CD8-positive, alpha-beta memory T cell (primary cell): Measurements from ENCODE around the gene ZBTB8B. TPM values are rescaled to one million over a fixed set of nuclear protein-coding genes. Genes with fewer than 3 reads are reported as not detected.

ENCODE experiments used
- CTCF ChIA-PET: fragments of 350-600 bp; sonication (Branson Sonifier 250); formaldehyde crosslinking; loops from one replicate; lab custom pipeline; 2021; ENCODE audit warnings: antibody characterized with exemption; lab: Charles Lee
- POLR2A ChIA-PET: fragments of 350-600 bp; sonication (Branson Sonifier 250); formaldehyde crosslinking; loops from one replicate; lab custom pipeline; 2021; ENCODE audit warnings: antibody characterized with exemption; lab: Charles Lee
- DNase-seq, 5 donors: peaks; one replicate each; pipeline versions ENCODE4 v3.0.0 to v3.0.0-alpha.2; 2020 to 2022; ENCODE audit warnings: mixed read lengths in 1 of 5
- H3K27ac ChIP-seq: one replicate; pipeline ENCODE4 v1.7.0; 2013; ENCODE audit warnings: low read depth, mild to moderate bottlenecking, low read length, moderate library complexity
- H3K27me3 ChIP-seq: 2 replicates; pipeline ENCODE4 v1.7.0; 2013; ENCODE audit warnings: low read length, mild to moderate bottlenecking; ENCODE audit not compliant: insufficient read depth, poor library complexity, severe bottlenecking
- H3K36me3 ChIP-seq: 2 replicates; pipeline ENCODE4 v1.7.0; 2013; ENCODE audit warnings: mild to moderate bottlenecking, low read length, moderate library complexity; ENCODE audit not compliant: insufficient read depth
- H3K4me1 ChIP-seq: 2 replicates; pipeline ENCODE4 v1.7.0; 2013; ENCODE audit warnings: mild to moderate bottlenecking, low read length, moderate library complexity; ENCODE audit not compliant: insufficient read depth
- H3K4me3 ChIP-seq: 2 replicates; pipeline ENCODE4 v1.7.0; 2013; ENCODE audit warnings: mild to moderate bottlenecking, low read length
- H3K9me3 ChIP-seq: 2 replicates; pipeline ENCODE4 v1.7.0; 2013; ENCODE audit warnings: mild to moderate bottlenecking, low read length
- H3K27ac Mint-ChIP-seq, 8 donors: one replicate each; pipeline ENCODE4 v1.8.0; 2020 to 2021; ENCODE audit warnings: mixed read lengths in 8 of 8, mild to moderate bottlenecking in 6 of 8, inconsistent platforms in 3 of 8, moderate library complexity in 3 of 8
- H3K27me3 Mint-ChIP-seq, 2 donors: one replicate each; pipeline ENCODE4 v1.8.0; 2020 to 2021; ENCODE audit warnings: mixed read lengths in 2 of 2, mild to moderate bottlenecking in 1 of 2, moderate library complexity in 1 of 2
- H3K36me3 Mint-ChIP-seq, 3 donors: one replicate each; pipeline ENCODE4 v1.8.0; 2020 to 2021; ENCODE audit warnings: mixed read lengths in 3 of 3, inconsistent platforms in 1 of 3, mild to moderate bottlenecking in 1 of 3
- H3K4me1 Mint-ChIP-seq, 3 donors: one replicate each; pipeline ENCODE4 v1.8.0; 2020 to 2021; ENCODE audit warnings: mixed read lengths in 3 of 3, inconsistent platforms in 1 of 3, mild to moderate bottlenecking in 1 of 3
- H3K4me3 Mint-ChIP-seq, 7 donors: one replicate each; pipeline ENCODE4 v1.8.0; 2020 to 2021; ENCODE audit warnings: mixed read lengths in 7 of 7, mild to moderate bottlenecking in 6 of 7, moderate library complexity in 4 of 7, inconsistent platforms in 2 of 7
- H3K9me3 Mint-ChIP-seq, 5 donors: one replicate each; pipeline ENCODE4 v1.8.0; 2020 to 2022; ENCODE audit warnings: mixed read lengths in 5 of 5, mild to moderate bottlenecking in 3 of 5, moderate library complexity in 2 of 5, inconsistent platforms in 1 of 5
- polyA plus RNA-seq: library from polyadenylated mRNA; unstranded; fragments of 300-500 nt; fragmentation: Illumina TruSeq; gene quantifications from one replicate; pipeline ENCODE4 v1.2.3, GENCODE V29; 2021
- total RNA-seq, 2 experiments: library from RNA; stranded (reverse); gene quantifications; one replicate each; pipeline ENCODE4 v1.2.3, GENCODE V29; 2021

Gene ZBTB8B
- total and polyA plus RNA-seq, 3 experiments from 2014 or later, result not detected

DNA sequence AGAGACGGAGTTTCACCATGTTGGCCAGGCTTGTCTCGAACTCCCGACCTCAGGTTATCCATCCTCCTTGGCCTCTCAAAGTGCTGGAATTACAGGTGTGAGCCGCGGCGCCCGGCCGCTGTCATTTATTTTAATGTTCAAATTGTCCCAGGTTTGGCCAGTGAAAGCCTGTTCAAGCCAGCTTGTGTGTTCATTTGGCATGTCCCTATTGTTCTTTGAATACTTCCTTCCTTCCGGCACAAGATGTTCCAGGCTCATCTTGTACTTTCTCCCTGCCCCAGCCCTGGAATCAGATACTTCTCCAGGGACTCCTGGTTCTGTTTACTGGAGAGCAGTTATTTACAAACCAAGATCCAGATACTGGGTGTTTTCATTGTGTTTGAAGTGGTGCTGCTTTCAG, 37.0 kb downstream of the ZBTB8B start:
- Histone ChIP-seq H3K9me3 (no peaks in the 10 kb centered on the region), H3K4me3 (no peak overlapping the region), H3K27me3 (peaks cover 9% of the 10 kb centered on the region), H3K36me3 (no peaks in the 10 kb centered on the region), H3K4me1 (no peaks in the 10 kb centered on the region), H3K27ac (no peak overlapping the region)
- Mint-ChIP-seq H3K4me1 (peaks cover 4 to 10% (median 4%) of the 10 kb centered on the region in 3 donors), H3K27ac (no peak overlapping the region), H3K36me3 (no peaks in the 10 kb centered on the region), H3K27me3 (peaks cover 51 to 64% of the 10 kb centered on the region in 2 donors), H3K4me3 (peak overlapping the region in 6 of 7 donors; percentile 19 to 50 (median 46)), H3K9me3 (no peaks in the 10 kb centered on the region)
- ChIA-PET CTCF (no interaction called here), POLR2A (no interaction called here)
- no peak for DNase-seq

- H3K9me3 Mint-ChIP-seq, result no peaks in the 10 kb centered on the region
- Histone ChIP-seq H3K4me3 (no peak overlapping the region), H3K9me3 (no peaks in the 10 kb centered on the region), H3K36me3 (no peaks in the 10 kb centered on the region), H3K27me3 (peaks cover 5% of the 10 kb centered on the region), H3K4me1 (no peaks in the 10 kb centered on the region), H3K27ac (no peak overlapping the region)
- H3K36me3 Mint-ChIP-seq, result no peaks in the 10 kb centered on the region
- no peak overlapping the region for H3K4me3 Mint-ChIP-seq
- POLR2A ChIA-PET, result no interaction called here
- CTCF ChIA-PET, result no interaction called here
- DNase-seq, result no peak
- peaks cover 54 to 58% of the 10 kb centered on the region in 2 donors for H3K27me3 Mint-ChIP-seq
- no peak overlapping the region for H3K27ac Mint-ChIP-seq
- peaks cover 4 to 10% (median 4%) of the 10 kb centered on the region in 3 donors for H3K4me1 Mint-ChIP-seq
These were observed 38.3 kb downstream of the ZBTB8B start for GRCh38 chr1:32503153-32503552.

DNA sequence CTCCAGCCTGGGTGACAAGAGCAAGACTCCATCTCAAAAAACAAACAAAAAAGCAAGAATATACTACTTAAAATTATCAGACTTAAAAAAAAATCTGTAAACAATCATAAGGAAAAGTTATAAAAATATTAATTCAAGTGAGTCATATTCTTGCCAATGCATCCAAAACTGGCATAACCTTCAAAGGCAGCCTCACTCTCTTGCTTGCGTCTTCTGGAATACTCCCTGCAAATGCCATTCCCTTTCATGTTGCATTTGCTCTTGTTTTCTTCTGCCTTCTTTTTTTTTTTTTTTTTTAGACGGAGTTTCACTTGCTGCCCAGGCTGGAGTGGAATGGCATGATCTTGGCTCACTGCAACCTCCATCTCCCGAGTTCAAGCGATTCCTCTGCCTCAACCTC, 42.1 kb downstream of the ZBTB8B start:
- no peaks in the 10 kb centered on the region for H3K4me1 Mint-ChIP-seq
- Histone ChIP-seq H3K27me3 (no peaks in the 10 kb centered on the region), H3K36me3 (no peaks in the 10 kb centered on the region), H3K4me3 (no peak overlapping the region), H3K27ac (no peak overlapping the region), H3K9me3 (no peaks in the 10 kb centered on the region), H3K4me1 (no peaks in the 10 kb centered on the region)
- H3K9me3 Mint-ChIP-seq, result peaks cover 0 to 2% (median 0%) of the 10 kb centered on the region in 5 donors
- peaks cover 36 to 41% of the 10 kb centered on the region in 2 donors for H3K27me3 Mint-ChIP-seq
- DNase-seq, result no peak
- H3K36me3 Mint-ChIP-seq, result no peaks in the 10 kb centered on the region
- no peak overlapping the region for H3K4me3 Mint-ChIP-seq
- ChIA-PET POLR2A (interaction anchor here (0.6 kb wide), 1 partner anchor 13 kb away, joined by 4 read pairs; no protein-coding TSS in a partner anchor), CTCF (interaction anchor here (1.0 kb wide), 1 partner anchor 9 kb away, joined by 3 read pairs; no protein-coding TSS in a partner anchor)
- no peak overlapping the region for H3K27ac Mint-ChIP-seq

DNA sequence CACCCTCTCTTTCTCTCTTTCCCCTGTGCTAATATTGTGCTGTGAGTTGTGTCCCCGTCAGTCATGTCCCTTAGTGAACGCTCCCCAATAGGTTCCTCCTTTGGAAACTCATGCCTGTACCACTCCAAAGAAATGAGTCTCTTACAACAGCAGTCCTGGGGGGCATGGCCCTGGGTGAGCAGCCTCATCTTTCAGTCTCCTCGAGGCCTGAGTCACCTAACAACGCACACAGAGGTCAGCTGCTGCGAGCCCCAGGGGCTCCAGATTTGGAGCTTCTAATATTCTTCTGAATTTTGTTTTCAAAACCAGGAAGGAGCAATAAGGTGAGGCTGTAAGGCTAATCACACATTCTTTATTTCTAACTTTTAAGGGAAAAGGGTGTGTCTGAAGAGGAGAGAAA, 43.9 kb downstream of the ZBTB8B start:
- no peak overlapping the region for H3K27ac Mint-ChIP-seq
- Histone ChIP-seq H3K4me1 (no peaks in the 10 kb centered on the region), H3K4me3 (no peak overlapping the region), H3K27me3 (no peaks in the 10 kb centered on the region), H3K36me3 (no peaks in the 10 kb centered on the region), H3K27ac (no peak overlapping the region), H3K9me3 (no peaks in the 10 kb centered on the region)
- peaks cover 28 to 40% of the 10 kb centered on the region in 2 donors for H3K27me3 Mint-ChIP-seq
- H3K36me3 Mint-ChIP-seq, result no peaks in the 10 kb centered on the region
- H3K4me3 Mint-ChIP-seq, result no peak overlapping the region
- ChIA-PET POLR2A (no interaction called here), CTCF (no interaction called here)
- no peak for DNase-seq
- H3K4me1 Mint-ChIP-seq, result no peaks in the 10 kb centered on the region
- H3K9me3 Mint-ChIP-seq, result peaks cover 0 to 2% (median 0%) of the 10 kb centered on the region in 5 donors

GRCh38 chr1:32509939-32510338, 45.1 kb downstream of the ZBTB8B start:
- H3K9me3 Mint-ChIP-seq, result peaks cover 0 to 2% (median 0%) of the 10 kb centered on the region in 5 donors
- no peak overlapping the region for H3K4me3 ChIP-seq
- CTCF ChIA-PET, result no interaction called here
- H3K27me3 Mint-ChIP-seq, result peaks cover 27 to 39% of the 10 kb centered on the region in 2 donors
- peak overlapping the region in 1 of 8 donors; percentile 4 for H3K27ac Mint-ChIP-seq
- no peak overlapping the region for H3K4me3 Mint-ChIP-seq
- H3K9me3 ChIP-seq, result no peaks in the 10 kb centered on the region
- no peak overlapping the region for H3K27ac ChIP-seq
- H3K36me3 ChIP-seq, result no peaks in the 10 kb centered on the region
- H3K27me3 ChIP-seq, result no peaks in the 10 kb centered on the region
- H3K36me3 Mint-ChIP-seq, result no peaks in the 10 kb centered on the region
- H3K4me1 Mint-ChIP-seq, result no peaks in the 10 kb centered on the region
- no peak for DNase-seq
- POLR2A ChIA-PET, result no interaction called here
- H3K4me1 ChIP-seq, result no peaks in the 10 kb centered on the region

Other genes with a start within 250 kb of the ZBTB8B start
- 10 to 100 TPM; 10.9 to 12.2 TPM for gene TMEM234, start 242.7 kb upstream of the ZBTB8B start, total RNA-seq
- 6.5 TPM for gene TMEM234, start 242.7 kb upstream of the ZBTB8B start, polyA plus RNA-seq
- gene EIF3I, start 242.7 kb upstream of the ZBTB8B start, total RNA-seq, result 100 to 1,000 TPM; 381 to 390 TPM
- gene EIF3I, start 242.7 kb upstream of the ZBTB8B start, polyA plus RNA-seq, result 173 TPM
- gene FAM167B, start 217.8 kb upstream of the ZBTB8B start, total RNA-seq, result under 1 TPM; 0.33 to 0.63 TPM
- gene FAM167B, start 217.8 kb upstream of the ZBTB8B start, polyA plus RNA-seq, result not detected
- 100 to 1,000 TPM; 288 to 297 TPM for gene LCK, start 213.8 kb upstream of the ZBTB8B start, total RNA-seq
- gene LCK, start 213.8 kb upstream of the ZBTB8B start, polyA plus RNA-seq, result 937 TPM
- 100 to 1,000 TPM; 164 to 172 TPM for gene HDAC1, start 173.0 kb upstream of the ZBTB8B start, total RNA-seq
- gene HDAC1, start 173.0 kb upstream of the ZBTB8B start, polyA plus RNA-seq, result 180 TPM
- gene MARCKSL1, start 128.8 kb upstream of the ZBTB8B start, total RNA-seq, result 10 to 100 TPM; 11.6 to 12.1 TPM
- 45.8 TPM for gene MARCKSL1, start 128.8 kb upstream of the ZBTB8B start, polyA plus RNA-seq
- 1 to 10 TPM; 4.4 to 5.2 TPM for gene FAM229A, start 102.6 kb upstream of the ZBTB8B start, total RNA-seq
- gene FAM229A, start 102.6 kb upstream of the ZBTB8B start, polyA plus RNA-seq, result 0.40 TPM
- gene TSSK3, start 102.5 kb upstream of the ZBTB8B start, total RNA-seq, result 1 to 10 TPM in 1 of 2 experiments, under 1 TPM in 1; 0.33 to 1.1 TPM
- gene TSSK3, start 102.5 kb upstream of the ZBTB8B start, polyA plus RNA-seq, result 0.44 TPM
- 10 to 100 TPM; 35.1 to 37.6 TPM for gene BSDC1, start 70.6 kb upstream of the ZBTB8B start, total RNA-seq
- 50.0 TPM for gene BSDC1, start 70.6 kb upstream of the ZBTB8B start, polyA plus RNA-seq
- gene ZBTB8A, start 74.4 kb downstream of the ZBTB8B start, total RNA-seq, result under 1 TPM; 0.40 to 0.42 TPM
- gene ZBTB8A, start 74.4 kb downstream of the ZBTB8B start, polyA plus RNA-seq, result not detected
- 10 to 100 TPM; 79.4 to 79.9 TPM for gene ZBTB8OS, start 185.5 kb downstream of the ZBTB8B start, total RNA-seq
- 76.7 TPM for gene ZBTB8OS, start 185.5 kb downstream of the ZBTB8B start, polyA plus RNA-seq
- gene RBBP4, start 186.1 kb downstream of the ZBTB8B start, total RNA-seq, result 100 to 1,000 TPM; 289 to 301 TPM
- 241 TPM for gene RBBP4, start 186.1 kb downstream of the ZBTB8B start, polyA plus RNA-seq
- gene SYNC, start 237.7 kb downstream of the ZBTB8B start, total RNA-seq, result not detected
- not detected for gene SYNC, start 237.7 kb downstream of the ZBTB8B start, polyA plus RNA-seq